GM23338 (cell line): ENCODE data around the gene ZNF638. TPM values are rescaled to one million over a fixed set of nuclear protein-coding genes. Genes with fewer than 3 reads are reported as not detected.

Experiments
- ATAC-seq: fragments of 200-7000 bp; cut with Tn5 transposase; 3 replicates; pipeline ENCODE4 v1.9.1; 2020
- DNase-seq: peaks from one replicate; pipeline ENCODE4 v3.0.0-alpha.2; 2015; ENCODE audit warnings: low spot score
- H2AFZ ChIP-seq: fragments of 200-600 bp; sonication (generic); 2 replicates; pipeline ENCODE4 v1.8.0; 2016; ENCODE audit warnings: antibody characterized with exemption, mild to moderate bottlenecking, moderate library complexity
- H3F3A ChIP-seq: fragments of 200-600 bp; sonication (generic); replicated peaks from 2 replicates; pipeline ENCODE4 v1.8.0; 2017; ENCODE audit warnings: antibody characterized with exemption, mixed run types, low read depth
- H3K27ac ChIP-seq: fragments of 200-600 bp; sonication (generic); 2 replicates; pipeline ENCODE4 v1.6.1; 2016; ENCODE audit warnings: low read depth
- H3K27me3 ChIP-seq: fragments of 200-600 bp; sonication (generic); 2 replicates; pipeline ENCODE4 v1.8.0; 2016; ENCODE audit warnings: mild to moderate bottlenecking, mixed run types, moderate library complexity; ENCODE audit not compliant: insufficient read depth
- H3K36me3 ChIP-seq: fragments of 200-600 bp; sonication (generic); 2 replicates; pipeline ENCODE4 v1.8.0; 2016; ENCODE audit warnings: mild to moderate bottlenecking; ENCODE audit not compliant: insufficient read depth
- H3K4me1 ChIP-seq: fragments of 200-600 bp; sonication (generic); 2 replicates; pipeline ENCODE4 v1.8.0; 2016; ENCODE audit warnings: mild to moderate bottlenecking, moderate library complexity; ENCODE audit not compliant: insufficient read depth
- H3K4me2 ChIP-seq: fragments of 200-600 bp; sonication (generic); 2 replicates; pipeline ENCODE4 v1.7.1; 2017; ENCODE audit warnings: mixed run types
- H3K4me3 ChIP-seq: fragments of 200-600 bp; sonication (generic); 2 replicates; pipeline ENCODE4 v1.6.1; 2016; ENCODE audit warnings: mixed run types
- H3K79me2 ChIP-seq: fragments of 200-600 bp; sonication (generic); replicated peaks from 2 replicates; pipeline ENCODE4 v1.8.0; 2017; ENCODE audit warnings: mild to moderate bottlenecking; ENCODE audit not compliant: insufficient read depth
- H3K9me2 ChIP-seq: fragments of 200-600 bp; sonication (generic); 2 replicates; pipeline ENCODE4 v1.8.0; 2017; ENCODE audit not compliant: insufficient read depth
- H4K20me1 ChIP-seq: fragments of 200-600 bp; sonication (generic); replicated peaks from 2 replicates; pipeline ENCODE4 v1.8.0; 2017; ENCODE audit warnings: mild to moderate bottlenecking; ENCODE audit not compliant: insufficient read depth
- H3K27ac Mint-ChIP-seq: 2 replicates; pipeline ENCODE4 v1.8.0; 2020; ENCODE audit warnings: inconsistent platforms, mild to moderate bottlenecking, moderate library complexity, mixed read lengths
- H3K27me3 Mint-ChIP-seq: 3 replicates; pipeline ENCODE4 v1.8.0; 2022; ENCODE audit warnings: low read depth, mild to moderate bottlenecking, moderate library complexity, mixed read lengths, inconsistent platforms; ENCODE audit not compliant: insufficient read depth, poor library complexity
- H3K36me3 Mint-ChIP-seq: 3 replicates; pipeline ENCODE4 v1.8.0; 2021; ENCODE audit warnings: low read depth, mild to moderate bottlenecking, inconsistent platforms, moderate library complexity, mixed read lengths
- H3K4me1 Mint-ChIP-seq: 3 replicates; pipeline ENCODE4 v1.8.0; 2020; ENCODE audit warnings: mild to moderate bottlenecking, inconsistent platforms, mixed read lengths
- H3K4me3 Mint-ChIP-seq: 3 replicates; pipeline ENCODE4 v1.8.0; 2021; ENCODE audit warnings: moderate library complexity, mild to moderate bottlenecking, inconsistent platforms, mixed read lengths
- H3K9me3 Mint-ChIP-seq: 3 replicates; pipeline ENCODE4 v1.8.0; 2020; ENCODE audit warnings: moderate library complexity, mild to moderate bottlenecking, inconsistent platforms, mixed read lengths
- CREB1 ChIP-seq: fragments of 250-450 bp; sonication (Bioruptor Pico); IDR thresholded peaks from 2 replicates; pipeline ENCODE4 v1.5.0; 2020; ENCODE audit warnings: low read depth, mild to moderate bottlenecking, moderate library complexity
- CTCF ChIP-seq, 2 experiments: fragments of 200-600 bp in 1 of 2; sonication (generic) in 1 of 2; conservative IDR thresholded peaks; 2 replicates each; pipeline versions ENCODE4 v1.5.1 to v1.6.1; 2016 to 2017; ENCODE audit warnings: antibody characterized with exemption in 2 of 2, low read depth in 2 of 2, mild to moderate bottlenecking in 2 of 2, moderate library complexity in 1 of 2
- ETS1 ChIP-seq: IDR thresholded peaks from 2 replicates; pipeline ENCODE4 v1.6.1; 2016; ENCODE audit warnings: antibody characterized with exemption
- EZH2 ChIP-seq: fragments of 200-600 bp; sonication (generic); IDR thresholded peaks from one replicate; pipeline ENCODE4 v1.8.0; 2017; ENCODE audit warnings: antibody characterized with exemption, mild to moderate bottlenecking, low read depth; ENCODE audit not compliant: unreplicated experiment
- EZH2phosphoT487 ChIP-seq: fragments of 200-600 bp; sonication (generic); IDR thresholded peaks from one replicate; pipeline ENCODE4 v1.8.1; 2018; ENCODE audit warnings: antibody characterized with exemption; ENCODE audit not compliant: unreplicated experiment
- JUNB ChIP-seq: IDR thresholded peaks from one replicate; pipeline ENCODE4 v1.6.1; 2016; ENCODE audit warnings: antibody characterized with exemption; ENCODE audit not compliant: unreplicated experiment
- NANOG ChIP-seq: IDR thresholded peaks from 2 replicates; pipeline ENCODE4 v1.6.1; 2016; ENCODE audit warnings: antibody characterized with exemption, borderline replicate concordance
- POLR2AphosphoS5 ChIP-seq: IDR thresholded peaks from 2 replicates; pipeline ENCODE4 v1.6.1; 2016; ENCODE audit warnings: antibody characterized with exemption, low read depth
- REST ChIP-seq: IDR thresholded peaks from one replicate; pipeline ENCODE4 v1.6.1; 2018; ENCODE audit warnings: antibody characterized with exemption; ENCODE audit not compliant: unreplicated experiment
- STAT1 ChIP-seq: IDR thresholded peaks from one replicate; pipeline ENCODE4 v1.6.1; 2016; ENCODE audit warnings: antibody characterized with exemption; ENCODE audit not compliant: unreplicated experiment
- ZNF114 ChIP-seq: fragments of 250-450 bp; sonication (Bioruptor Pico); IDR thresholded peaks from 2 replicates; pipeline ENCODE4 v1.5.0; 2020; ENCODE audit warnings: mild to moderate bottlenecking, moderate library complexity
- ZNF331 ChIP-seq: fragments of 250-450 bp; sonication (Bioruptor Pico); IDR thresholded peaks from 2 replicates; pipeline ENCODE4 v1.5.0; 2020; ENCODE audit warnings: low read depth, mild to moderate bottlenecking, moderate library complexity
- ZNF462 ChIP-seq: fragments of 250-450 bp; sonication (Bioruptor Pico); IDR thresholded peaks from 2 replicates; pipeline ENCODE4 v1.5.0; 2020; ENCODE audit warnings: mild to moderate bottlenecking, moderate library complexity
- polyA plus RNA-seq: library from polyadenylated mRNA; unstranded; fragments of >200 nt; fragmentation: Nextera tagmentation; extraction: Ambion mirVana; gene quantifications from 2 replicates; pipeline ENCODE4 v1.2.1, GENCODE V29; 2016
- total RNA-seq: library from RNA; depleted of rRNA; stranded (reverse); fragments of >200 nt; shearing (Covaris generic); gene quantifications from 2 replicates; pipeline ENCODE4 v1.2.3, GENCODE V29; 2014

The ZNF638 gene
- total and polyA plus RNA-seq, 2 experiments from 2014 or later = 185 to 190 TPM

- Histone ChIP-seq H2AFZ (no peak overlapping the region), H3K36me3 (no peaks in the 10 kb centered on the region), H3F3A (no peaks in the 10 kb centered on the region), H3K9me2 (no peaks in the 10 kb centered on the region), H3K79me2 (peaks cover 50% of the 10 kb centered on the region), H3K4me1 (no peaks in the 10 kb centered on the region), H3K27ac (no peak overlapping the region), H3K4me2 (no peak overlapping the region), H3K4me3 (no peak overlapping the region), H3K27me3 (no peaks in the 10 kb centered on the region), H4K20me1 (peaks cover 11% of the 10 kb centered on the region; the same call in 1 of the 2 replicates)
- Mint-ChIP-seq H3K36me3 (no peaks in the 10 kb centered on the region), H3K27me3 (no peaks in the 10 kb centered on the region), H3K9me3 (no peaks in the 10 kb centered on the region), H3K4me3 (no peak overlapping the region), H3K27ac (no peak overlapping the region), H3K4me1 (no peaks in the 10 kb centered on the region)
- DNase-seq (no peak), ATAC-seq (no peak)
- TF ChIP-seq EZH2phosphoT487 (no peak), ZNF114 (no peak), REST (no peak), POLR2AphosphoS5 (no peak), ZNF331 (CRISPR knock-in tag) (no peak), EZH2 (no peak), JUNB (no peak), CREB1 (CRISPR knock-in tag) (no peak), ETS1 (no peak), CTCF (conservative IDR thresholded peaks at IDR 0.05; ENCODE audit: low read depth in 2 of 2) (no peak), STAT1 (no peak), NANOG (no peak), ZNF462 (no peak)
Measured at GRCh38 chr2:71298914-71299313, 32.7 kb upstream of the ZNF638 start.
